ENCODE results near the gene SCN5A. TPM values are rescaled to one million over a fixed set of nuclear protein-coding genes. Genes with fewer than 3 reads are reported as not detected.

The SCN5A gene
- total and polyA plus RNA-seq, 4 donors, result 0.01 to 0.14 TPM; not detected in 2

GRCh38 chr3:38696034-38696433, 46.5 kb upstream of the SCN5A start:
- Histone ChIP-seq H3K27ac (ENCODE audit: low read depth in 1 of 2, low read length in 2 of 2) (no peak overlapping the region), H3K27me3 (ENCODE audit: control insufficient read depth in 4 of 4, insufficient read depth in 4 of 4, low read length in 3 of 4) (no peaks in the 10 kb centered on the region), H3K4me3 (ENCODE audit: low read depth in 1 of 3, low read length in 3 of 3) (no peak overlapping the region), H3K9me3 (ENCODE audit: control insufficient read depth in 4 of 4, low read length in 3 of 4) (no peaks in the 10 kb centered on the region), H3K4me1 (ENCODE audit: control insufficient read depth in 4 of 4, insufficient read depth in 4 of 4, low read length in 3 of 4) (no peaks in the 10 kb centered on the region), H3K9ac (ENCODE audit: low read depth in 1 of 2, low read length in 2 of 2) (no peak overlapping the region), H3K36me3 (ENCODE audit: control insufficient read depth in 4 of 4, insufficient read depth in 3 of 4, low read depth in 1 of 4, low read length in 3 of 4) (no peaks in the 10 kb centered on the region)
- no peak for DNase-seq (ENCODE audit: low spot score)
- 67% methylated on average over 2 of the region's 2 CpGs for WGBS
- TF ChIP-seq TAF1 (conservative IDR thresholded peaks at IDR 0.05), result no peak
- TF ChIP-seq GABPA (IDR thresholded peaks at IDR 0.05 in 1 of 2, conservative IDR thresholded peaks at IDR 0.05 in 1 of 2), result no peak
- no peak for TF ChIP-seq ZBTB33 (IDR thresholded peaks at IDR 0.05)
- TF ChIP-seq SP1 (IDR thresholded peaks at IDR 0.05), result no peak
- TF ChIP-seq MAX (IDR thresholded peaks at IDR 0.05), result no peak
- TF ChIP-seq FOXA2 (IDR thresholded peaks at IDR 0.05), result no peak
- no peak for TF ChIP-seq JUND (IDR thresholded peaks at IDR 0.05)
- TF ChIP-seq FOXA1 (IDR thresholded peaks at IDR 0.05), result no peak
- no peak for TF ChIP-seq HNF4G (IDR thresholded peaks at IDR 0.05)
- TF ChIP-seq NR2F2 (IDR thresholded peaks at IDR 0.05), result no peak
- TF ChIP-seq, protein P1, sequence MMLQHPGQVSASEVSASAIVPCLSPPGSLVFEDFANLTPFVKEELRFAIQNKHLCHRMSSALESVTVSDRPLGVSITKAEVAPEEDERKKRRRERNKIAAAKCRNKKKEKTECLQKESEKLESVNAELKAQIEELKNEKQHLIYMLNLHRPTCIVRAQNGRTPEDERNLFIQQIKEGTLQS (IDR thresholded peaks at IDR 0.05), result no peak
- TF ChIP-seq CTCF (IDR thresholded peaks at IDR 0.05; ENCODE audit: low read depth, low read length, missing input control), result no peak
- no peak for TF ChIP-seq RAD21 (IDR thresholded peaks at IDR 0.05)

DNA sequence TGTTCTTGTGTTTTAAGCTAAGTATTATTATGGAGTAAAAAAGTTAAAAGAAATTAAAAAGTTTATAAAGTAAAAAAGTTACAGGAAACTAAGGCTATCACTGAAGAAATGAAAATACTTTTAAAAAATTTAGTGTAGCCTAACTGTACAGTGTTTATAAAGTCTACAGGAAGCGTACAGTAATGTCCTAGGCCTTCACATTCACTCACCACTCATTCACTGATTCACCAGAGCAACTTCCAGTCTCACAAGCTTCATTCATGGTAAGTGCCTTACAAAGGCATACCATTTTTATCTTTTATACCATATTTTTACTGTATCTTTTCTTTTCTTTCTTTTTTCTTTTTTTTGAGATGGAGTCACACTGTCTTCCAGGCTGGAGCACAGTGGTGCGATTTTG, 40.7 kb upstream of the SCN5A start:
- TF ChIP-seq ZBTB33 (IDR thresholded peaks at IDR 0.05) (no peak), HNF4A (conservative IDR thresholded peaks at IDR 0.05) (no peak), MAX (IDR thresholded peaks at IDR 0.05) (no peak), TAF1 (conservative IDR thresholded peaks at IDR 0.05) (no peak)
- WGBS, result 70% methylated on average over 2 of the region's 2 CpGs
- no peaks in the 10 kb centered on the region for H3K4me1 ChIP-seq (ENCODE audit: control insufficient read depth in 4 of 4, insufficient read depth in 4 of 4, low read length in 3 of 4)

More for the DNA sequence above, 40.7 kb upstream of the SCN5A start:
- Histone ChIP-seq H3K36me3 (ENCODE audit: control insufficient read depth in 4 of 4, insufficient read depth in 3 of 4, low read depth in 1 of 4, low read length in 3 of 4) (no peaks in the 10 kb centered on the region), H3K27me3 (ENCODE audit: control insufficient read depth in 4 of 4, insufficient read depth in 4 of 4, low read length in 3 of 4) (no peaks in the 10 kb centered on the region), H3K4me3 (ENCODE audit: low read depth in 1 of 3, low read length in 3 of 3) (no peak overlapping the region), H3K9me3 (ENCODE audit: control insufficient read depth in 4 of 4, low read length in 3 of 4) (no peaks in the 10 kb centered on the region), H3K27ac (ENCODE audit: low read depth in 1 of 2, low read length in 2 of 2) (no peak overlapping the region), H3K9ac (ENCODE audit: low read depth in 1 of 2, low read length in 2 of 2) (no peak overlapping the region)
- DNase-seq (ENCODE audit: low spot score), result no peak

Data from liver (tissue), 9 donors.